ENCODE data around the gene ECSCR. TPM values are rescaled to one million over a fixed set of nuclear protein-coding genes. Genes with fewer than 3 reads are reported as not detected.
"Not testable (repeated sequence)": the region's sequence is repeated elsewhere in the genome, so short reads cannot be mapped to it uniquely, and the experiment has no call there.

ECSCR gene, protein sequence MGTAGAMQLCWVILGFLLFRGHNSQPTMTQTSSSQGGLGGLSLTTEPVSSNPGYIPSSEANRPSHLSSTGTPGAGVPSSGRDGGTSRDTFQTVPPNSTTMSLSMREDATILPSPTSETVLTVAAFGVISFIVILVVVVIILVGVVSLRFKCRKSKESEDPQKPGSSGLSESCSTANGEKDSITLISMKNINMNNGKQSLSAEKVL
- not detected in 2 replicates for total RNA-seq

DNA sequence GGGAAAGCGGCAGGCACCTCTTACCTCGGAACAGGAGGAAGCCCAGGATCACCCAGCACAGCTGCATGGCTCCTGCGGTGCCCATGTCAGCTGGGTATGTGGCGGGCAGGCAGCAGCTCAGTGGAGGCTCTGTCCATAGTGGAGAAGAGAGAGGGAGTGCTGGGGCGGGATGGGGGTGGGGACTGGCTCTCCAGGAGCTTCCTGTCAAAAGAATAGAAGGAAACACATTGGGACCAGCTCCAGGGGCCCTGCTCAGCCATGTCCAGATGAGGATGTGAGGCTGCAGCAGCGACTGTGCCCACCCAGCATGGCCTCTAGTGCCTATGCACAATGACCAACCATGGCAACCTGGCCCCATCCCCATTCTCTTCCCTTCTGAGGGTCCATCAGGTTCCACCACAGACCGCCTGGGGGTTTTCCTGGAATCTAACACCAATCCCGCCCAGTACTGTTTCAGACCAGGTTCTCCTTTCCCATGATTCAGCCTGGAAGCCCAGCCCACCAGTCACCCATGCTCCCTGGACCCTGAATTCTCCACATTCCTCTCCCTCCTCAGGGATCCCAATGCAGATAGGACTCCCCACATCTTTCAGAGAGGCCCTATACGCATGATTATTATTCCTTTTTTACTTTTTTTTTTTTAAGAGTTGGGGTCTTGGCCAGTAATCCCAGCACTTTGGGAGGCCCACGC, at the start of gene ECSCR:
Gene ECSCR, minus strand, starts transcription at position 158 of the 691 bp plus-strand sequence. Its CDS starts 73 bp downstream, at position 85.
- no peaks in the 10 kb centered on the region for H3K27me3 ChIP-seq (ENCODE audit: control insufficient read depth, insufficient read depth, low read length)
- TF ChIP-seq, protein P1, sequence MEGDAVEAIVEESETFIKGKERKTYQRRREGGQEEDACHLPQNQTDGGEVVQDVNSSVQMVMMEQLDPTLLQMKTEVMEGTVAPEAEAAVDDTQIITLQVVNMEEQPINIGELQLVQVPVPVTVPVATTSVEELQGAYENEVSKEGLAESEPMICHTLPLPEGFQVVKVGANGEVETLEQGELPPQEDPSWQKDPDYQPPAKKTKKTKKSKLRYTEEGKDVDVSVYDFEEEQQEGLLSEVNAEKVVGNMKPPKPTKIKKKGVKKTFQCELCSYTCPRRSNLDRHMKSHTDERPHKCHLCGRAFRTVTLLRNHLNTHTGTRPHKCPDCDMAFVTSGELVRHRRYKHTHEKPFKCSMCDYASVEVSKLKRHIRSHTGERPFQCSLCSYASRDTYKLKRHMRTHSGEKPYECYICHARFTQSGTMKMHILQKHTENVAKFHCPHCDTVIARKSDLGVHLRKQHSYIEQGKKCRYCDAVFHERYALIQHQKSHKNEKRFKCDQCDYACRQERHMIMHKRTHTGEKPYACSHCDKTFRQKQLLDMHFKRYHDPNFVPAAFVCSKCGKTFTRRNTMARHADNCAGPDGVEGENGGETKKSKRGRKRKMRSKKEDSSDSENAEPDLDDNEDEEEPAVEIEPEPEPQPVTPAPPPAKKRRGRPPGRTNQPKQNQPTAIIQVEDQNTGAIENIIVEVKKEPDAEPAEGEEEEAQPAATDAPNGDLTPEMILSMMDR (IDR thresholded peaks at IDR 0.05; ENCODE audit: insufficient read depth, low read length, severe bottlenecking) = no peak
- DNase-seq (ENCODE audit: low read depth) = no peak
- H3K4me3 ChIP-seq (ENCODE audit: low read depth, low read length) = no peak within 1 kb of the TSS
- FAIRE-seq = no peak
- no peaks in the 10 kb centered on the region for H3K36me3 ChIP-seq (ENCODE audit: control insufficient read depth, insufficient read depth, low read length)

DNA sequence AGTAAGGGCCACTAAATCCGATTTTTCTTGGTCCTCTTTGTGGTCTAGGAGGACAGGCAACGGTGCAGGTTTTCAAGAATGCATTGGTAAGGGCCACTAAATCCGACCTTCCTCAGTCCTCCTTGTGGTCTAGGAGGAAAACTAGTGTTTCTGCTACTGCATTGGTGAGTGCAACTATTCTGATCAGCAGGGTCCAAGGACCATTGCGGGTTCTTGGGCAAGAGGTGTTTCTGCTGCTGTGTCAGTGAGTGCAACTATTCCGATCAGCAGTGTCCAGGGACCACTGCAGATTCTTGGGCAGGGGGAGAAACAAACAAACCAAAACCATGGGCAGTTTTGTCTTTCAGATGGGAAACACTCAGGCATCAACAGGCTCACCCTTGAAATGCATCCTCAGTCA, 42.2 kb upstream of the ECSCR start:
- not testable (repeated sequence) for H3K27me3 ChIP-seq (ENCODE audit: control insufficient read depth, insufficient read depth, low read length); DNase-seq (ENCODE audit: low read depth); FAIRE-seq; H3K4me3 ChIP-seq (ENCODE audit: low read depth, low read length); H3K36me3 ChIP-seq (ENCODE audit: control insufficient read depth, insufficient read depth, low read length)

DNA sequence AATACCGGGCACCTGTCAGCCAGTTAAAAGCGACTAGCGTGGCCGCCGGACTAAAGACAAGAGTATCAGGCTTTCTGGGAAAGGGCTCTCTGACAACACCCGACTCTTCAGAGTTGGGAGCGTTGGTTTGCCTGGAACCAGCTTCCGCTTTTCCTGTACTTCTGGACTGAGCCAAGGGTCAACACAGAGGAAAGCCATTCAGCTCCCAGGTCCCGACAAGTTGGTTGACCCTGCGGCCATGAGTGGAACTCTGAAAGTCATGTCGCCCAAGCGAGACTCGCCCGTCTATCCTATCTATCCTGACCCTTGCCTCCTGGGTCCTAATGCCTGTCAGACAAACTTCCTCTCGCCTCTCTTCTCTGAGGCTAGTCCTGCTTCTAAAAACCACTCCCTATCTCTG, 41.3 kb upstream of the ECSCR start:
- not testable (repeated sequence) for DNase-seq (ENCODE audit: low read depth); H3K36me3 ChIP-seq (ENCODE audit: control insufficient read depth, insufficient read depth, low read length); H3K27me3 ChIP-seq (ENCODE audit: control insufficient read depth, insufficient read depth, low read length); H3K4me3 ChIP-seq (ENCODE audit: low read depth, low read length); FAIRE-seq

- not testable (repeated sequence) for H3K4me3 ChIP-seq (ENCODE audit: low read depth, low read length); FAIRE-seq; H3K27me3 ChIP-seq (ENCODE audit: control insufficient read depth, insufficient read depth, low read length); H3K36me3 ChIP-seq (ENCODE audit: control insufficient read depth, insufficient read depth, low read length); DNase-seq (ENCODE audit: low read depth)
Observed at GRCh38 chr5:139503036-139503817, 40.7 kb upstream of the ECSCR start.

DNA sequence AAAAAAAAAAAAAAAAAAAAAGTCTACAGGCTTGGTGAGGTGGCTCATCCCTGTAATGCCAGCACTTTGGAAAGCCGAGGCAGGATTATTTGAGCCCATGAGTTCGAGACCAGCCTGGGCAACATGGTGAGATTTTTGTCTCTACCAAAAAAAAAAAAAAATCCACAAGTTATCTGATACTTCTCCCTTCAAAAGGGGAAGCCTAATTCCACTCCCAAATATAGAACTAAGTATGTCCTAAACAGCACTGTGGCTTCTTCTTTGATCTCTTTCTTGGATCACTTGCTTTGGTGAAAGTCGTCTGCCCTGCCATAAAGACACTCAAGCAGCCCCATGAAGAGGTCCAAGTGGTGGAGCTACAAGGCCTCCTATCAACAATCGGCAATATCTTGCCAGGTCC, 38.8 kb upstream of the ECSCR start:
- no peak overlapping the region for H3K4me3 ChIP-seq (ENCODE audit: low read depth, low read length)
- DNase-seq (ENCODE audit: low read depth) (no peak), FAIRE-seq (no peak)
- H3K27me3 ChIP-seq (ENCODE audit: control insufficient read depth, insufficient read depth, low read length) = no peaks in the 10 kb centered on the region
- H3K36me3 ChIP-seq (ENCODE audit: control insufficient read depth, insufficient read depth, low read length) = no peaks in the 10 kb centered on the region
- TF ChIP-seq, protein P1 (IDR thresholded peaks at IDR 0.05; ENCODE audit: insufficient read depth, low read length, severe bottlenecking) = no peak

DNA sequence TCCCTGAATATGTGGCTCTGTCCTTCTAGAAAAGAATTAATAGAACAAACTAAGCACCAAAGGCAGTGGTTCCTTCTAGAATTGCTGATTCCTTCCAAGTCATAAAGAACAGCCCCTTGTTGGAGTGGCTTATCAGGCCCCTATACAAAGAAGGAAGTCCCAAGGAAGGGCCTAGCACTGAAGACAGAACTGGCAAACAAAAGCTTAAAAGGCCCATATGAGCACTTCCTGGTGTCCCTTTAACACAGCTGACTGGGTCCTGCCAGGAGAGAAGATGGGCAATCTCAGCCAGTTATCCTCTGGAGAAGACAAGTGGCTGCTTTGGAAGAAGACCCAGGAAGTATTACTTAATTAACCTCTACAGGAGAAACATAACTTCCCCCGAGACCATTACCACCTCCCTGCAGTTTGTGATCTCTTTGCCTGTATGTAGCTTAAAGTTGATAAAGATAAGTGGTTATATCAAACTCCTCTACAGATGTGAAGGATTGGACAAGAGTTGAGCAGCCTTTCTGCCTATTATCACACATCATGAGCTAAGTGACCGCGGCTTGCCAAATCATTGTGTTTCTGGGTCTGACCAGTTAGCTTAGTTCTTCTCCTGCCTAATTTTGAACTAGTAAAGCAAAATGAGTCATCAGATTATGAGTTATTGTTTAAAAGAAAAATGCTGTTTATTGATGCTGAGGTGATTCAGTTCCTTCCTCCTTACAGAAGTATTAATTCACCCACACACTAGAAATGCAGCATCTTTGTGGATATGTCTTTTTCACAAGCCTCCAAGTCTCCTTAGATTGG, 33.3 kb upstream of the ECSCR start:
- Histone ChIP-seq H3K36me3 (ENCODE audit: control insufficient read depth, insufficient read depth, low read length) (no peaks in the 10 kb centered on the region), H3K4me3 (ENCODE audit: low read depth, low read length) (no peak overlapping the region), H3K27me3 (ENCODE audit: control insufficient read depth, insufficient read depth, low read length) (no peaks in the 10 kb centered on the region)
- FAIRE-seq = no peak
- TF ChIP-seq, protein P1 (IDR thresholded peaks at IDR 0.05; ENCODE audit: insufficient read depth, low read length, severe bottlenecking) = no peak
- peak; percentile 88 for DNase-seq (ENCODE audit: low read depth)

GRCh38 chr5:139494832-139495231, 32.3 kb upstream of the ECSCR start:
- peak; percentile 68 for DNase-seq (ENCODE audit: low read depth)
- H3K36me3 ChIP-seq (ENCODE audit: control insufficient read depth, insufficient read depth, low read length) = no peaks in the 10 kb centered on the region
- H3K27me3 ChIP-seq (ENCODE audit: control insufficient read depth, insufficient read depth, low read length) = no peaks in the 10 kb centered on the region
- TF ChIP-seq, protein P1 (IDR thresholded peaks at IDR 0.05; ENCODE audit: insufficient read depth, low read length, severe bottlenecking) = no peak
- FAIRE-seq = no peak
- no peak overlapping the region for H3K4me3 ChIP-seq (ENCODE audit: low read depth, low read length)
